OCI-LY1 (cell line): Measurements from ENCODE around the gene DOK7.

Experiments
- CTCF ChIP-seq: fragments of 200-600 bp; sonication (generic), shearing (Covaris generic); IDR thresholded peaks from 2 replicates; pipeline ENCODE4 v1.5.1; 2017; ENCODE audit warnings: mild to moderate bottlenecking, antibody characterized with exemption, low read length, moderate library complexity, mixed read lengths
- EZH2 ChIP-seq: fragments of 200-600 bp; sonication (generic), shearing (Covaris generic); IDR thresholded peaks from 2 replicates; pipeline ENCODE4 v1.8.0; 2017; ENCODE audit warnings: borderline replicate concordance, mixed run types, mild to moderate bottlenecking, antibody characterized with exemption, low read length, moderate library complexity, mixed read lengths

GRCh38 chr4:3424522-3425095, 38.5 kb upstream of the DOK7 start:
- TF ChIP-seq CTCF (no peak), EZH2 (no peak)
